H1 (cell line): ENCODE results near the gene UBR7. TPM values are rescaled to one million over a fixed set of nuclear protein-coding genes. Genes with fewer than 3 reads are reported as not detected.

Experiments
- CTCF ChIA-PET: fragments of 300-600 bp; sonication (Branson Sonifier 250); formaldehyde crosslinking; loops from one replicate; lab custom pipeline; 2021; ENCODE audit not compliant: partially characterized antibody; lab: Charles Lee
- POLR2A ChIA-PET: fragments of 300-600 bp; sonication (Branson Sonifier 250); formaldehyde crosslinking; loops from one replicate; lab custom pipeline; 2021; ENCODE audit warnings: inconsistent platforms; ENCODE audit not compliant: partially characterized antibody; lab: Charles Lee
- DNase-seq, 2 experiments: peaks; one replicate each; pipeline versions ENCODE4 v3.0.0 to v3.0.0-alpha.2; 2010 to 2022; ENCODE audit warnings: low spot score in 2 of 2, low read depth in 1 of 2, mixed read lengths in 1 of 2
- FAIRE-seq: peaks from 2 replicates; lab custom pipeline; 2011; peaks lifted over from hg19 to GRCh38; lab: Jason Lieb, UNC
- H2AFZ ChIP-seq: 2 replicates; pipeline ENCODE4 v1.8.1; 2012; ENCODE audit warnings: low read length, inconsistent platforms
- H2AK5ac ChIP-seq: 2 replicates; pipeline ENCODE4 v1.6.1; 2013; ENCODE audit warnings: low read depth, low read length
- H2BK120ac ChIP-seq: replicated peaks from 2 replicates; pipeline ENCODE3; 2013; ENCODE audit warnings: low read depth, low read length, inconsistent platforms
- H2BK12ac ChIP-seq: 2 replicates; pipeline ENCODE4 v1.6.1; 2013; ENCODE audit warnings: low read depth, low read length
- H2BK15ac ChIP-seq: 2 replicates; pipeline ENCODE4 v1.6.1; 2013; ENCODE audit warnings: low read length
- H2BK20ac ChIP-seq: 2 replicates; pipeline ENCODE4 v1.6.1; 2013; ENCODE audit warnings: low read length
- H2BK5ac ChIP-seq: 2 replicates; pipeline ENCODE4 v1.6.1; 2013; ENCODE audit warnings: low read depth, low read length
- H3K14ac ChIP-seq: 2 replicates; pipeline ENCODE4 v1.6.1; 2013; ENCODE audit warnings: inconsistent platforms; ENCODE audit not compliant: insufficient read length
- H3K18ac ChIP-seq: 2 replicates; pipeline ENCODE4 v1.6.1; 2013; ENCODE audit warnings: low read length; ENCODE audit errors: extremely low read depth
- H3K23ac ChIP-seq: 2 replicates; pipeline ENCODE4 v1.6.1; 2013; ENCODE audit warnings: inconsistent platforms; ENCODE audit not compliant: insufficient read length
- H3K23me2 ChIP-seq: 2 replicates; pipeline ENCODE4 v1.6.1; 2013; ENCODE audit warnings: low read depth, low read length
- H3K27ac ChIP-seq: 2 replicates; pipeline ENCODE4 v1.6.1; 2011; ENCODE audit warnings: low read depth, low read length, inconsistent platforms
- H3K27me3 ChIP-seq, 4 experiments: replicated peaks in 1 of 4; 1 replicate in 1 of 4; 2 replicates in 3 of 4; pipeline versions ENCODE4 v1.6.1 to v1.8.1; 2011 to 2013; ENCODE audit warnings: low read length in 3 of 4, mild to moderate bottlenecking in 3 of 4, inconsistent platforms in 2 of 4, mixed read lengths in 2 of 4, moderate library complexity in 1 of 4; ENCODE audit not compliant: control insufficient read depth in 3 of 4, insufficient read depth in 3 of 4; ENCODE audit errors: extremely low read depth in 1 of 4
- H3K36me3 ChIP-seq, 4 experiments: 2 replicates each; pipeline versions ENCODE4 v1.6.1 to v1.8.1; 2011 to 2013; ENCODE audit warnings: mild to moderate bottlenecking in 4 of 4, low read length in 3 of 4, moderate library complexity in 2 of 4, control low read depth in 1 of 4, inconsistent platforms in 1 of 4; ENCODE audit not compliant: insufficient read depth in 4 of 4, control insufficient read depth in 2 of 4
- H3K4ac ChIP-seq: replicated peaks from 2 replicates; pipeline ENCODE3; 2013; ENCODE audit warnings: low read length, low read depth, mixed read lengths, inconsistent platforms; ENCODE audit not compliant: insufficient read length
- H3K4me1 ChIP-seq, 4 experiments: replicated peaks in 1 of 4; 1 replicate in 1 of 4; 2 replicates in 3 of 4; pipeline versions ENCODE4 v1.6.1 to v1.8.1; 2011 to 2013; ENCODE audit warnings: low read length in 3 of 4, inconsistent platforms in 2 of 4, mixed read lengths in 1 of 4; ENCODE audit not compliant: insufficient read depth in 4 of 4, control insufficient read depth in 3 of 4
- H3K4me2 ChIP-seq, 2 experiments: 2 replicates each; pipeline versions ENCODE4 v1.6.1 to v1.8.1; 2011 to 2013; ENCODE audit warnings: low read depth in 2 of 2, low read length in 2 of 2, control low read depth in 1 of 2, inconsistent platforms in 1 of 2, mild to moderate bottlenecking in 1 of 2; ENCODE audit not compliant: insufficient read depth in 1 of 2
- H3K4me3 ChIP-seq, 4 experiments: fragments of 200-600, 300-600 bp in 1 of 4; sonication (generic), shearing (Covaris generic), sonication (Bioruptor Twin) in 1 of 4; 2 replicates each; pipeline versions ENCODE4 v1.5.1 to v1.8.1; 2011 to 2016; ENCODE audit warnings: low read length in 4 of 4, low read depth in 3 of 4, control low read depth in 2 of 4, inconsistent platforms in 2 of 4, mild to moderate bottlenecking in 2 of 4, mixed read lengths in 1 of 4, moderate library complexity in 1 of 4; ENCODE audit not compliant: insufficient read depth in 2 of 4; ENCODE audit errors: extremely low read depth in 1 of 4
- H3K56ac ChIP-seq: replicated peaks from 2 replicates; pipeline ENCODE3; 2013; ENCODE audit warnings: low read depth, mild to moderate bottlenecking, mixed read lengths, low read length, inconsistent platforms; ENCODE audit not compliant: insufficient read length
- H3K79me1 ChIP-seq: 2 replicates; pipeline ENCODE4 v1.6.1; 2013; ENCODE audit warnings: low read depth, low read length, control low read depth
- H3K79me2 ChIP-seq, 2 experiments: 2 replicates each; pipeline versions ENCODE4 v1.6.1 to v1.8.1; 2012 to 2013; ENCODE audit warnings: low read length in 2 of 2, mild to moderate bottlenecking in 2 of 2, inconsistent platforms in 1 of 2; ENCODE audit not compliant: insufficient read depth in 2 of 2, control insufficient read depth in 1 of 2
- H3K9ac ChIP-seq, 4 experiments: replicated peaks in 1 of 4; 1 replicate in 1 of 4; 2 replicates in 3 of 4; pipeline versions ENCODE4 v1.6.1 to v1.8.1; 2011 to 2013; ENCODE audit warnings: low read depth in 3 of 4, low read length in 3 of 4, control low read depth in 2 of 4, mild to moderate bottlenecking in 2 of 4, moderate library complexity in 2 of 4, inconsistent platforms in 1 of 4; ENCODE audit errors: extremely low read depth in 1 of 4
- H3K9me3 ChIP-seq, 2 experiments: 2 replicates each; pipeline versions ENCODE4 v1.6.1 to v1.8.1; 2012 to 2013; ENCODE audit warnings: mild to moderate bottlenecking in 2 of 2, moderate library complexity in 2 of 2, control low read depth in 1 of 2, inconsistent platforms in 1 of 2, low read depth in 1 of 2, low read length in 1 of 2, mixed read lengths in 1 of 2; ENCODE audit not compliant: insufficient read depth in 2 of 2
- H4K20me1 ChIP-seq, 2 experiments: replicated peaks in 1 of 2; 2 replicates each; pipeline versions ENCODE3 to v1.8.1; 2011 to 2013; ENCODE audit warnings: inconsistent platforms in 2 of 2, low read length in 2 of 2, mild to moderate bottlenecking in 1 of 2; ENCODE audit not compliant: insufficient read depth in 2 of 2, control insufficient read depth in 1 of 2
- H4K5ac ChIP-seq: 2 replicates; pipeline ENCODE4 v1.6.1; 2013; ENCODE audit warnings: low read length, low read depth, mixed read lengths, inconsistent platforms; ENCODE audit not compliant: insufficient read length
- H4K8ac ChIP-seq: 2 replicates; pipeline ENCODE4 v1.8.0; 2013; ENCODE audit warnings: mild to moderate bottlenecking, moderate library complexity, low read length, inconsistent platforms; ENCODE audit not compliant: insufficient read depth; ENCODE audit errors: extremely low read depth
- H4K91ac ChIP-seq: replicated peaks from 2 replicates; pipeline ENCODE3; 2013; ENCODE audit warnings: low read length, mixed read lengths, inconsistent platforms; ENCODE audit not compliant: insufficient read length
- CHD1 ChIP-seq: IDR thresholded peaks from 2 replicates; pipeline ENCODE4 v1.6.1; 2012; ENCODE audit warnings: low read depth, low read length, improper control_type of control experiment
- WGBS, 2 experiments: shearing (Covaris generic) in 1 of 2; methylation state at CpG; one replicate each; pipeline versions ENCODE4 v1.1.6 to v1.1.7; 2013 to 2015; ENCODE audit warnings: low lambda C conversion rate in 2 of 2, mixed read lengths in 2 of 2, inconsistent platforms in 1 of 2, low coverage in 1 of 2, missing lambda C conversion rate in 1 of 2; ENCODE audit not compliant: insufficient replicate concordance in 2 of 2, insufficient coverage in 1 of 2, insufficient read length in 1 of 2; ENCODE audit errors: extremely low coverage in 1 of 2, missing lambda C conversion rate in 1 of 2; 5-methylcytosine and 5-hydroxymethylcytosine counted together
- polyA plus RNA-seq, 7 experiments: library from polyadenylated mRNA; depleted of rRNA in 3 of 7; stranded (reverse) in 5 of 7; unstranded in 2 of 7; fragments of >200 nt in 5 of 7; fragments of 200-250 nt in 2 of 7; gene quantifications; 1 replicate in 5 of 7; 2 replicates in 1 of 7; 4 replicates in 1 of 7; pipeline versions ENCODE4 v1.2.1 to v1.2.3, GENCODE V29; 2011 to 2013; ENCODE audit warnings: missing spikeins in 2 of 7, mixed read lengths in 2 of 7
- total RNA-seq: library from RNA; stranded (reverse); fragmentation: NEBNext Ultra II Directional; extraction: Animal tissue kit (Norgen Biotek cat#: 25700); gene quantifications from 2 replicates; pipeline ENCODE4 v1.2.1, GENCODE V29; 2021

The UBR7 gene
- total and polyA plus RNA-seq, 2 of the 8 experiments (the other 6 are each of a cell fraction or from before 2014, with no cell fraction given): 20.1 to 28.4 TPM

DNA sequence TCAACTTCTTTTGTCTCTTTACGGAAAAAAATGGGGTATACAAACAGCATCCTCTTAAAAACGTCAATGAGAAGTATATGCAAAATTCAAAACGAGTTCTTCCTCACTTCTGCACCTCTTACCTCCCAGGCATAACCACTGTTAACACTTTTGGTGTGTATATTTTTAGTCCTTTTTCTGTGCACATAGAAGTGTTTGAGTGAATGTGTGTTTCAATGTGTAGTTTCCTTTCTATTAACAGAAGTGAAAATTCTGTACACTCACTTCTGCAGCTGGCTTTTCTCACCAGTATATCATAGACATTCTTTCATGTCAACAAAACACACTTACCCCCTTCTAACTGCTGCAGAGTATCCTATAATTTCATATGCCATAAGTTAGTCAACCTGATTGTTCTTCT lies 5.4 kb downstream of the UBR7 start:
- Histone ChIP-seq H3K4me2 (no peak overlapping the region), H2AFZ (no peak overlapping the region)
- TF ChIP-seq CHD1: no peak
- TF ChIP-seq, all 59 proteins: peak for 0
- Histone ChIP-seq H3K9me3 (no peaks in the 10 kb centered on the region), H4K20me1 (no peaks in the 10 kb centered on the region), H2AK5ac (no peak overlapping the region), H2BK15ac (no peak overlapping the region), H3K9ac (no peak overlapping the region), H4K91ac (no peak overlapping the region), H4K8ac (no peak overlapping the region), H3K79me1 (no peaks in the 10 kb centered on the region), H2BK20ac (no peak overlapping the region), H3K27ac (no peak overlapping the region), H3K27me3 (no peaks in the 10 kb centered on the region), H3K18ac (no peak overlapping the region), H2BK5ac (no peak overlapping the region), H3K4ac (no peak overlapping the region), H3K4me1 (peaks cover 0 to 6% (median 3%) of the 10 kb centered on the region in 4 experiments; a peak in 3 of 7 replicates), H3K14ac (no peak overlapping the region), H2BK12ac (no peak overlapping the region), H3K23me2 (peaks cover 5% of the 10 kb centered on the region), H3K36me3 (peaks cover 4 to 25% (median 10%) of the 10 kb centered on the region in 4 experiments; a peak in 7 of 8 replicates), H3K56ac (no peak overlapping the region), H2BK120ac (no peak overlapping the region), H3K23ac (no peak overlapping the region), H3K4me3 (no peak overlapping the region), H4K5ac (no peak overlapping the region), H3K79me2 (peaks cover 0 to 10% of the 10 kb centered on the region in 2 experiments; a peak in 1 of 4 replicates)
- ChIA-PET POLR2A (no interaction called here), CTCF (interaction anchor here (0.7 kb wide), 1 partner anchor 60 kb away, joined by 3 read pairs; no protein-coding TSS in a partner anchor)
- WGBS, 2 experiments: 80% methylated on average over 3 of the region's 3 CpGs; no CpG with 5 or more reads in 1 of the 2 experiments
- no peak for FAIRE-seq
- no peak for DNase-seq
